HTERT RPE-1 (cell line): ENCODE data around the gene C6orf89.
"Not testable (repeated sequence)": the region's sequence is repeated elsewhere in the genome, so short reads cannot be mapped to it uniquely, and the experiment has no call there.

Experiments used
- in situ Hi-C: fragments of 300-500 bp; cut with MboI; formaldehyde crosslinking; loops from 4 replicates; pipeline ENCODE4 v1.14.3; 2020; ENCODE audit warnings: low sequenced_read_pairs

C6orf89 gene

DNA sequence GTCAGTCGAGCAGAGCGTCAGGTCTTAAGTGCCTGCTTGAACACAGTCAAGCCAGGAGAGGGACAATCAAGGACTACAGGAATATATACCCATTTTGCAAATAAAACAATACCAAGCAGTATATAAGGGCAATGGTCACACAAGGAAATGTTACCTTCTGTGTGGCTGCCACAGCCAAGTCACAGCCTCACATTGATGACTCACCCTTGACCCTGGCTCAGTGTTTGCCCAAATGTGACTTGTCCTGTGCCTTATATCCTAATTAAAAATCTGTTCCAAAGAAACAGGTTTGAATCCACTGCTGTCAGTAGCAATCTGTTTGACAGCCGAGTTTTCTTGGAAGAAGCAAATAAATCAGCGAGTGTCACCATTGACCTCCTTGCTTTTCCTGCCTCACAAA is 34.3 kb downstream of the C6orf89 start:
- in situ Hi-C loops = no loop called here

DNA sequence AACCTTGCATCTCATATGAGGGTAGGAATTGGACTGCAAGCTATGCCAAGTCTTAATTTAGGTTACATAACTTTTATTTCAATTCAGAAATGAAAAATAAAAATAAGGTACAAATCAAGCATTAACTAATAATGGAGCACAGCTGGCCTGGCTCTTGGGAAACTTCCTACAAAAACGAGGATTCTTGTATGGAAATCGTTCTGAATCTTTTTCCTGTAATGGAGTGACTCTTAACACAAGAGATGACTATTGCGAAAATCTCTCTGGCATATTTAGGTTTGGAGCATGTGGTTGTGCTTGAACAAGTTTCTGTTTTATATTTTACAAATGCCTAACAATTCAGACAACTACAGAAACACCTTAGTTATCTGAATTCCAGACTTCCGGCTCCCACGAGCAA is 34.8 kb downstream of the C6orf89 start:
- in situ Hi-C loops = no loop called here

DNA sequence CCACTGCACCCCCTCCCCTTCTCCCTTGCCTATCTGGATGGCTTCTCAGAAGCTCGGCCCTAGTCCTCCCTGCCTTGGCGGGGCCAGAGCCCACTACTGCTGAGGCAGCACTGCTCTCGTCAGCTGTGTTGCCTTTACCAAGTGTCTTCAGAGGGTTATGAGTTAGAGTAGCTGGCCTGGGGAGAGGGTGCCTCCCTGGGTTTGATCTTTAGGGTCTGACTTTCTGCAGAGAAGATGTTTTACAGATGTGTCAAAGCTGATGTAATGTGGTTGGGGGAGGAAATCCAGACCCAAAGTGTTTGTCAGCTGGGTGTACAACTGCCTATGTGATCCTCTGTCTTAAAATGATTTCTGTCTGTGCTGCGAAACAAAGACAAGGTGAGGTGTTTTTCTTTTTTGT is 38.4 kb downstream of the C6orf89 start:
- in situ Hi-C loops = no loop called here

DNA sequence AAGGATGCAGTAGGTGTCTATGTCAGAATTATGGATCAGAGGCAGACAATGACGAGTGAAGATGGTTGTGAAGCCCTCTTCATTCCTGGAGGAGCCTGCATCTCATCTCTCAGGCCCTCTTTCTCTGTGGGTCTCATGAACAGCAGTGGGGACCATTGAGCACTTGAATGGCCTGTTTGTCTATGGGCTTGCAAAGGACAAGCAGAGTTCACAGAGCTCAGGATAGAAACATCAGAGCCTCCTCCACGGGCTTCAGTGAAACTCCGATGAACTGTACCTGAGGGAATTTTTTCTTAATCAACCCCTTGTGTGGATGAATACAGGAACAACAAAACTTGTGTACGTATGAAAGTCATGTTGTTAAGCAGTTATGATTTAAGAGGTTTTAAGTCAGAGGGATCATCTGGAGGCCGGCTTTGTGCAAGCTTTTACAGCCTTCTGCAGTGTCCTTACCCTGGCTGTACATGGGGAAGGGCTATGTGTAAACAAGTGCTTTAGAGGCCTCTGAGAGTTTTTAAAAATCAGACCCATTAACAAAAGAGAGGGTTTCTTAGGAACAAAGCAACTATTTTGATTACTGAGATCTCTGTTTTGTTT is 39.1 kb downstream of the C6orf89 start:
- in situ Hi-C loops = no loop called here

DNA sequence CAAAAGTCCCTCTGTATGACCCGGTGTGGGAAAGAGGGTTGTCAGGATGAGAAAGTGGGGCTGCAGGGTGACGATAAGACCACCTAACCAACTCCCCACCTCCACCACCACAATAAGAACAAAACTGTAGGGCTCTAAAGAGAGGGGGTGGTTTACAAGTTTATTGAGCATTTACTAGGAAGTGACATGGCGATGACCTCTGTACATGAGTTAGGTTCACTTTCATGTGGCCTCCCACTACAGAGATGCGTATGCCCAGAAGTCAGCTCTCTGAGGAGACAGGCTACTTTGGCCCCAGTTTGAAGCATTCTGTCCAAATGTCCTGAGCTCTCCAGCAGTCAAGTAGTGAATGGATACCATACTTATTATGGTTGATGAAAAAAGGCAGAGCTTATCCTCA is 40.1 kb downstream of the C6orf89 start:
- in situ Hi-C loops = no loop called here

DNA sequence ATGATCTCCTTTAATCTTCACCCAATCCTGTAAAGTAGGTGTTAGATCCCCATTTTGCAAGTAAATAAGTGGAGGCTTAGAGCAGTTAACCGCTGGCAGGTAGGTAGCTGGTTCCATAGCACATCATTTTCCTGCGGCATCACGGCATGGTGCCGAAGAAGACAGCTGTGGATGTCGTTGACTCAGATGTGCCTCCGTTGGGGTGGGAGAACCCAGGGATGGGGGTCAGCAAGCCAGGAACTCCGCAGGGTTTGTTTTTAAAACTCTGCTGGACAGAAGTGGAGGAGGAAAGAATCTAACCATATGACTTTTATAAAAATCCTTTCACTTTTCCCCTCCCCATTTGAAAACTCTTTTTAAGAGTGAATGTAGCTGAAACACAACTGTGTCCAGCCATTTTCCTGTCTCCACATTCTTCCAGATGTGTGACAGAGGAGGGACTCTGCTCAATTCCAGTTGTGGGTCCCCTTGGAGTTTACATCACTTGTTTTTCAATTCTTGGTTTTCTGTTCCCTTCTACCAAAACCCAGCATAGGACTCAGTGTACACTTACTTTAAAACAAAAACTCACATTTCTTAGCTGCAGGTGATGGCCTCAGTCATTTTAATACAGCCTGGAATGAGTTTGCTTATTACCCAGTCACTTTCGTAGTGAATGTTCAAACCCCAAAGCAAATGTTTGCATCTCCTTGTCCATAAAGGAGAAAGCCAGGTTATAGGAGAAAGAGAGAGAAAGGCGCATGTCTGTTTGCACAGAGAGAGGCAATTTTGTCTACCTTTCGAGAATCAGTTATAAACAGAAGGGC is 41.2 kb downstream of the C6orf89 start:
- in situ Hi-C loops = no loop called here

DNA sequence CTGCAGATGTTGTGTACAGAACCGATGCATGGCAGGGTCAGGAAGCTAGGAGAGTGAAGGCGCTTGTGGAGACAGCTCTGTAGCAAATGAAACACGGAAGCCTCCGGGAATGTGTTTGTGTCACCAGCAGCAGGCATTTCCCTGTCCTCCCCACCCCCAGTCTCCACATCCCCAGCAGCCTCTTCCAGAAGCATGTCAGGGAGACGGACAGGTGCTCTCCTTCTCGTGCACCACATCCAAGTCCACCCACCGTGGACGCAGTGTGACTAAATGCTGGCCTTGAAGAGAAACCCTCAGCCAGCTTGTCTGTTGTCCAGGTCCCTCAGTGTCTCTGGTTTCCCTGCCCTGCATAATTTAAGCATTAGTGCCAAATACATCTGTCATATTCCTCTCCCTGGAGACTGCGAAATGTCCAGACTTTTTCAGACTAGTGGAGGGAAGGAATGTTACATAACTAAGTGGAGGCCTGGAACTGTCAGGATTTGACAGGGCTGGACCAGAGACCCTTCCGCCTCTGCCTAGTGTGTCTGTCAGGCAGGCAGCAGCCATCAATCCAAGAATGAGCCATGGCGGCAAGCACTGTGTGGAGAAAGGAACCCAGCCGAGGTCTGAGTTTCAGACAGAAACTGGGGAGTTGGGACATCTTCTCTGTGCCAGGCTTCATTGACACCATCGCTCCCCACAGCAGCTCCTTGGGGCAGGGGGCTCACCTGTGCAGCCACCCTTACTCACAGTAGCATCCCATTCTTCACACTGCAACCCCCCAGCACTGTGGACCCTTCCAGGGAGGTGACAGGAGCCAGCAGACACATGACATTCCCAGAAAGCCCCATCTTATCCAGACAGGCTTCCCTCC is 42.2 kb downstream of the C6orf89 start:
- in situ Hi-C loops = no loop called here

DNA sequence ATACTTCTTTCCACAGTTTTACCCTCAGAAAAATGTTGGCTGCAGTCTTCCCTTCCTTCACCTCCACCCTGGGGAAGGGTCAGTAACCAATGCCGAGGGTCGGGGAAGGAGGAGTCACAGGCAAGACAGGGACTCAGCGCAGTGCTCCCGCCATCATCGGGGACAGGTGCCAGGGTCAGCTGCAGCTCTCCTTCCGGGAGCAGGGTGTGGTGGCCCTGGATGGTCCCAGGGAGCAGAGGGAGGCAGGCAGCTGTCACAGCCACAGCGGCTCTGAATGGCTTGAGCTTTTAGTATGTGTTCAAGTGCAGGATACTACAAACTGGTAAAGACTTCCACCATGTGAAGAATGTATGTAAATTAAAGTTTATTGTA is 42.8 kb downstream of the C6orf89 start:
- in situ Hi-C loops = no loop called here

DNA sequence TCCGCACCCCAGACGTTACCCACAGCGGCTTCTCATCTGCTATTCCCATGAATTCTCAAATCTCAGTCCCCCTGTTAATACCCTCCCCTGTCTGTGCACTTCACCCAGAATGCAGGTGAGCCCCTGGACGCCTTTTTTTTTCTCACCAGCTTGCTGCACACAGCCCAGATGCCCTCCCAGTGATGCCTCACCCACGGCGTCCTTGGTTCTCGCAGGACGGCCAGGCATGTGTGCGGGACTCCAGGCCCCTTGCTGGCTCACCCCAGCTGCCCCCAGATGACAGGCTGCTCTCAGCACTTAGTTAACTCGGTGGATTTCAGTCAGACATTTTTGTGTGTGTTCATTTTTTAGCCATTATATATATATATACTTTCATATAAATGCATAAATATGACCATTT is 43.4 kb downstream of the C6orf89 start:
- in situ Hi-C loops = no loop called here

DNA sequence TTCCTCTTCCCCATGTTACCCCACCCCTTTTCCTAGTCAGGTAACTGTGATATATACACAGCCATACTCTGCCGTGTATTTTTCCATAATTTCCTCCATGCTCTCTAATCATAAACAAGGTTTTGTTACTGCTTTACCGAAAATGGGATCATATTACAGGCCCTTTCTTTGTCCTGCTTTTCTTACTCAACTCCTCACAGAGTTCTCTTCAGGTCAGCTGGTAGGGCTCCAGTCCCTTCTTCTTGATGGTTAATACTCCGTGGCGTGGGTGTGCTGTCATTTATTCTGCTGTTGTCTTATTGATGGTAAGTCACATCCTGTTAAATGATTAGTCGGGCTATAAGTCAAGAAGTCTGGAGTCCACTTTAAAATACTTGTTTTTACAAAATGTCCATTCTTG is 43.9 kb downstream of the C6orf89 start:
- in situ Hi-C loops = no loop called here

DNA sequence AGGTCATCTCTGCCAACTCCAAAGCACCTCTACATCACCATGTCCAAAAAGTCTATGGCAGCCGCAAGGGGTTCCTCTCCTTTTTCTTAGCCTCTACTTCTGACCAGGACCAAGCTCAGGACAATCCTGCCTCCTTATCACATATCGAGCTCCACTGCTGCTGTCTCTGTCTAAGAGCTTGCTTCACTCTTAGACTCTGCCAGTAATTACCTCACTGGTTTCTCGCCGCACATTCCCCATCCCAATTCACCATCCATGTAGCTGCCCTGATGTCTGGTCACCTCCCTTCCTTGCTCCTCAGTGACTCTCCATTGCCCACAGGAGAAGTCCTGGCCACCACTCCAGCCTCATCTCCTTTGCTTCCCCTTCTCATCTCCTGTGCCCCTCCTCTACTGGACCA is 44.7 kb downstream of the C6orf89 start:
- in situ Hi-C loops = no loop called here

DNA sequence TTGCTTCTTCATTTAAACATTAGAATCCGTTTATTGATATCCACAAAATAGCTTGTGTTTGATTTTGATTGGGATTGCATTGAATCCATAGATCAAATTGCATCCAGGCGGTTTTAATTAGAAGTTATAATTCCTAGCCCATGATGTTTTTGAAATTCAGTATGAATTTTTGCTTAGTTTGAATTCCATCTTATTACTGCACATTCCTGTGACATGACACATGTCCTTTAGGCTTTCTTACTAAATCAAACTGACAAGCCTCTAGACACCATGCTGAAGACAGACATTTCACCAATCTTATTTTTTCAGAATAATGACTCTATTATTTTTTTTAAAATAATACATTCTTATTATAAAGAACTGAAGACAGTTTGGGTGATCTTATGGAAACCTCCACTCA is 47.4 kb downstream of the C6orf89 start:
- in situ Hi-C loops = no loop called here

DNA sequence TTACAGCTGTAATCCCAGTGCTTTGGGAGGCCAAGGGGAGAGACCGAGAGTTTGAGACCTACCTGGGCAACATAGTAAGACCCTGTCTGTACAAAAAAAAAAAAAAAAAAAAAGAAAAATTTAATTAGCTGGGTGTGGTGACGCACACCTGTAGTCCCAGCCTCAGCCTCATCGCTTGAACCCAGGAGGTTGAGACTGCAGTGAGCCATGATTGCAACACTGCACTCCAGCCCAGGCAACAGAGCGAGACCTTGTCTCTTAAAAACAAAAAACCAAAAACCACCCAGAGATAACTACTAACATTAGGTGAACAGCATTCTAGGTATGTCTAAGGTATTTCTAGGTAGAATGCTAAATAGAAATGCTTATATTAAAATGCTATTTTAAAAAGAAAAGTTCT is 47.8 kb downstream of the C6orf89 start:
- in situ Hi-C loops = no loop called here

DNA sequence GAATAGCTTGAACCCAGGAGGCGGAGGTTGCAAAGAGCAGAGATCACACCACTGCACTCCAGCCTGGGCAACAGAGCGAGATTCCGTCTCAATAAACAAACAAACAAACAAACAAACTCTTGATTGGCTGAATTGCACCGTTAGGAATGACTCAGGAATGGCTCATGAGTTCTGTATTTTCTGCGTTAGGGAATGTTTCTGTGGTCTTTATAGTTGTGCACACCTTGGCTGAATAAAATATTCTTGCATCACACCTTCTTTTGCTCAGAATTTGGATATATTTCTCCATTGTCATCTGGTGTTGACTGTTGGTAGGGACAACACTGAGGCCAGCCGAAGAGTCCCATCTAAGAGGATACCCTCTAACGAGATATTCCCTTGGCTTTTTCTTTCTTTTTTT is 49.1 kb downstream of the C6orf89 start:
- in situ Hi-C loops = no loop called here

DNA sequence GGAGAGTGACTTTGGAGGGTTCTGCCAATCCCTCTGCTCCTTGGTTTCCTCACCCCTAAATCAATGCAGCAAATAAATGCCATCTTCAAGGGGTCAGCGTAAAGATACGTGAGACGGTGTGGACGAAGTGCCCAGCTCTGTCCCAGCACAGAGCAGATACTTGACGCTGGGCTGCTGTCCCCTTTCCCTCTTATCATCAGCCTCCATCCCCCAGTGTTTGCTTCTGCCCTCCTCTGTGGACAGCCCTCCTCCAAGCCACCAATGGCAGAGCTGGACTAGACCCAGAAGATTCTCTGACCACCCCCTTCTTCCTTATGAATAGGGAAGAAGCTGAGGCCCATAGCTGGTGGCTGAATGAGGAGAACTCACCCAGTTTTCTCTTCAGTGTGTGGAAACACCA is 51.1 kb downstream of the C6orf89 start:
- in situ Hi-C loops = no loop called here

DNA sequence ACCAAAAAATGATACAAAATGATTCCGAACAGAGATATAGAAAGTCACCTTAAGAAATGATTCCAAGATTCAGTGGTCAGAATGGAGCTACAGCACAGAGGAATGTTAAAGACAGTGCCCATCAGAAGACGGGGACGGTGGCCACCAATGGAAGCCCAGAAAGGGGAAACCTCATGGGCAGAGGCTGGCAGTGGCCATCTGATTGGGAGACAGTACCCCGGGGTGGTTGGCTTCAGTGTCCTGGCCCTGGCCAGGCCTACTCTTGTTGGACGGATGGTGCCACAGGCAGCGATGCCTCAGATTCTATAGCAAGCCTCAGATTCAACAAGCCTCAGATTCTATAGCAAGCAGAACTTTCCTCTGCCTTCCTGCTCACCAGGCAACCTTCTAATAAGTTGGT is 52.1 kb downstream of the C6orf89 start:
- in situ Hi-C loops = no loop called here

DNA sequence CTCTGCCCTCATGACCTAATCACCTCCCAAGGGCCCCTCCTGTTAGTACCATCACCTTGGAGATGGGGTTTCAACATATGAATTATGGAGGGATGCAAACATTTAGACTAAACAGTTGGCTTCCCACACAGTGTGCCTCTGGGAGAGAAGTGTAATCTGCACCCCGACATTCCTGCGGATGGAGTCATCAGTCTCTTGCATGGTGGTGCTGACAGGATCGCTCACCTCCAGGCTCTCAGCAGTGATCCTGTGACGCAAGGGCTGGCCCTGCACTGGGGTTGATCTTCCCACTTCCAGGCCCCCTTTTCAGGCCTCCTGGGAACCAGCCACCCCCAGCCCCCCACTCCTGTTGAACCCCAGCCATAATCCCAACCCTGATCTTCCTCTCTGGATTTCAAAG is 52.8 kb downstream of the C6orf89 start:
- in situ Hi-C loops = no loop called here

DNA sequence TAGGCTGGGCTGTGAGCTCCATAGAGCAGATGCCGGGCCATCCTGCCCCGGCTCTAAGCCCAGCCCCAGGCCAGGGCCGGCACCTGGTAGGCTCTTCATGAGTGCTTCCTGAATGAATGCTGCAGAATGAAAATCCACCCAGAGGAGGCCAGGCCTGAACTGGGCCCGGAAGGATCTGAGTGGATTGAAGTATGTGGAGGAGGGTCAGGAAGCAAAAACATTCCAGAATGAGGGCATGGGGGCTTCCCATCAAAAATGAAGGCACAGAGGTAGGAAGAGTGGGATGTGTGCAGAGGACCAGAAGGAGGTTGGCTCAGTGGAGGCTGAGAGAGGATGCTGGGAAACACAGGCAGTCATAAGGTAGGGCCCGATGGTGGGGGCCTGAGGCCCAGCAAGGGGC is 53.3 kb downstream of the C6orf89 start:
- in situ Hi-C loops = not testable (repeated sequence)

DNA sequence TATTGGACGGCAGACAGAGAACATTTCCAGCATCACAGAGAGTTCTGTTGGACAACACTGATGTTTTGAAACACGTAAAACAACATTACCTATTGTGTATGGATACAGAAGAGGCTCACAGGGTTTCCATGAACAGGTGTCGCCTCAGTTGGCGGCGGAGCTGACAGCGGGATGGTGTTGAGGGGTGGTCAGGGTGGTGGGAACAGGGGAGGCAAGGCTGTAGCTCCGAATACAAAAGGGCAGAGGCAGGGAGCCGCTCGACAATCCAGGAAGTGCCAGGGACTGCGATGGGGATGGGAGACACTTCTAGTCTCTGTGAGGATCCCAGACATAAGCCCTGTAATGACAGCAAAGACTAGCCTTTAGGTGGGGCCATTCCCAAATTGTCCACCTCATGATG is 54.3 kb downstream of the C6orf89 start:
- in situ Hi-C loops = no loop called here

DNA sequence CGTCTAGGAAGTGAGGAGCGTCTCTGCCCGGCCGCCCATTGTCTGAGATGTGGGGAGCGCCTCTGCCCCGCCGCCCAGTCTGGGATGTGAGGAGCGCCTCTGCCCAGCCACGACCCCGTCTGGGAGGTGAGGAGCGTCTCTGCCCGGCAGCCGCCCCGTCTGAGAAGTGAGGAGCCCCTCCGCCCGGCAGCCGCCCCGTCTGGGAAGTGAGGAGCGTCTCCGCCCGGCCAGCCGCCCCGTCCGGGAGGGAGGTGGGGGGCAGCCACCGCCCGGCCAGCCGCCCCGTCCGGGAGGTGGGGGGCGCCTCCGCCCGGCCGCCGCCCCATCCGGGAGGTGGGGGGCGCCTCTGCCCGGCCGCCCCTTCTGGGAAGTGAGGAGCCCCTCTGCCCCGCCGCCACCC is 55.8 kb downstream of the C6orf89 start:
- in situ Hi-C loops = not testable (repeated sequence)

DNA sequence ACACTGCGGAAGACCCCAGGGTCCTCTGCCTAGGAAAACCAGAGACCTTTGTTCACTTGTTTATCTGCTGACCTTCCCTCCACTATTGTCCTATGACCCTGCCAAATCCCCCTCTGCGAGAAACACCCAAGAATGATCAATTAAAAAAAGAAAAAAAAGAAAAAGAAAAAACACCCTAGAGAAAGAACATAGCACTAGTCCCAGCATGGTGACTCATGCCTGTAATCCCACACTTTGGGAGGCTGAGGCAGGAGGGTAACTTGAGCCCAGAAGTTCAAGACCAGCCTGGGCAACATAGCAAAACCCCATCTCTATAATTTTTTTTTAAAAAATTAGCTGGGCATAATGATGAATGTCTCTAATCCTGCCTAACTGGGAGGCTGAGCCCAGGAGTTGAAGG is 56.6 kb downstream of the C6orf89 start:
- in situ Hi-C loops = not testable (repeated sequence)

DNA sequence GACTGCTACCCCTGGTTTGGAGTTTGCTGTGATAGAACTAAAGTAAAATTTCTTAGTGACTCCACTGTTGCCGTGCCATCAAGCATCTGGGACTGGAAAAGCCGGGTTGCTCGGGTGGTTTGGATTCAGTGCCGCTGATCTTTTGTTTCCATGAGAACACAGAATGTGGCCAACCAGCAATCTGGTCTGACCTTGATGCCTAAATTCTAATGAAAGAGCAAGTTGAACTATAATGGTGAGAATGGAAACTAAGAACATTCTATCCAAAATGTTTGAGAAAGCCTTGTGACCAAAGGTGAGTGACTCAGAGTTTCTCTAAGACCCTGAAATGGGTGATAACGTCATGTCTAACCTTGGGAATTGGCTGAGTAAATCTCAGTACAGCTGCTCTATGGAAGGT is 58.9 kb downstream of the C6orf89 start:
- in situ Hi-C loops = no loop called here
